Neutrophil (primary cell): Measurements from ENCODE around the gene WDR86.

Experiments used
- H3K27ac ChIP-seq: fragments of 200-600 bp; sonication (generic); 2 replicates; pipeline ENCODE4 v1.5.1; 2016; ENCODE audit warnings: mild to moderate bottlenecking, moderate library complexity
- H3K27me3 ChIP-seq: fragments of 200-600 bp; sonication (generic); 2 replicates; pipeline ENCODE4 v1.6.0; 2016; ENCODE audit warnings: mild to moderate bottlenecking
- H3K36me3 ChIP-seq: fragments of 200-600 bp; sonication (generic); 2 replicates; pipeline ENCODE4 v1.5.1; 2017
- H3K4me1 ChIP-seq, 2 experiments: fragments of 200-600 bp in 1 of 2; sonication (generic) in 1 of 2; 1 replicate in 1 of 2; 2 replicates in 1 of 2; pipeline versions ENCODE4 v1.5.1 to v1.6.1; 2013 to 2016; ENCODE audit warnings: low read depth in 1 of 2, low read length in 1 of 2, mild to moderate bottlenecking in 1 of 2, moderate library complexity in 1 of 2; ENCODE audit not compliant: control insufficient read depth in 1 of 2, insufficient read depth in 1 of 2
- H3K4me3 ChIP-seq, 2 experiments: fragments of 200-600 bp in 1 of 2; sonication (generic) in 1 of 2; 1 replicate in 1 of 2; 2 replicates in 1 of 2; pipeline ENCODE4 v1.5.1; 2013 to 2016; ENCODE audit warnings: low read depth in 1 of 2, low read length in 1 of 2, mild to moderate bottlenecking in 1 of 2, moderate library complexity in 1 of 2
- H3K9me3 ChIP-seq: fragments of 200-600 bp; sonication (generic); 2 replicates; pipeline ENCODE4 v1.5.1; 2016
- CTCF ChIP-seq: fragments of 200-600 bp; sonication (generic); IDR thresholded peaks from 2 replicates; pipeline ENCODE4 v1.5.1; 2016; ENCODE audit warnings: antibody characterized with exemption

WDR86 gene

GRCh38 chr7:151454932-151455530 lies 45.2 kb upstream of the WDR86 start:
- no peaks in the 10 kb centered on the region for H3K4me1 ChIP-seq
- no peak for TF ChIP-seq CTCF

GRCh38 chr7:151454305-151454704 lies 44.5 kb upstream of the WDR86 start:
- no peaks in the 10 kb centered on the region for H3K9me3 ChIP-seq
- no peaks in the 10 kb centered on the region for H3K36me3 ChIP-seq
- H3K4me1 ChIP-seq: no peaks in the 10 kb centered on the region
- H3K4me3 ChIP-seq: no peak overlapping the region
- TF ChIP-seq CTCF: no peak
- H3K27me3 ChIP-seq: peaks cover 13% of the 10 kb centered on the region
- H3K27ac ChIP-seq: no peak overlapping the region

More at GRCh38 chr7:151454932-151455530, 45.2 kb upstream of the WDR86 start:
- Histone ChIP-seq H3K36me3 (no peaks in the 10 kb centered on the region), H3K4me3 (no peak overlapping the region), H3K27ac (no peak overlapping the region), H3K9me3 (no peaks in the 10 kb centered on the region), H3K27me3 (peaks cover 13% of the 10 kb centered on the region)

- Histone ChIP-seq H3K36me3 (no peaks in the 10 kb centered on the region), H3K27me3 (peaks cover 19% of the 10 kb centered on the region), H3K9me3 (no peaks in the 10 kb centered on the region), H3K27ac (no peak overlapping the region), H3K4me1 (peaks cover 0 to 3% of the 10 kb centered on the region in 2 experiments), H3K4me3 (no peak overlapping the region)
- TF ChIP-seq CTCF: no peak
These were observed 43.5 kb upstream of the WDR86 start for GRCh38 chr7:151453326-151453791.

- Histone ChIP-seq H3K27me3 (peaks cover 24% of the 10 kb centered on the region), H3K27ac (no peak overlapping the region), H3K4me3 (no peak overlapping the region), H3K9me3 (no peaks in the 10 kb centered on the region), H3K4me1 (peaks cover 5 to 8% of the 10 kb centered on the region in 2 experiments), H3K36me3 (no peaks in the 10 kb centered on the region)
- no peak for TF ChIP-seq CTCF
These were observed 43.0 kb upstream of the WDR86 start for GRCh38 chr7:151452680-151453325.

GRCh38 chr7:151451626-151452571 lies 42.1 kb upstream of the WDR86 start:
- TF ChIP-seq CTCF: no peak
- Histone ChIP-seq H3K4me1 (peaks cover 6 to 8% of the 10 kb centered on the region in 2 experiments), H3K36me3 (no peaks in the 10 kb centered on the region), H3K27me3 (peaks cover 30% of the 10 kb centered on the region), H3K27ac (no peak overlapping the region), H3K4me3 (no peak overlapping the region), H3K9me3 (no peaks in the 10 kb centered on the region)
